ENCODE results near the gene CTXND1.
"Not testable (repeated sequence)": the region's sequence is repeated elsewhere in the genome, so short reads cannot be mapped to it uniquely, and the experiment has no call there.

The CTXND1 gene

GRCh38 chr15:80252121-80252518, at the start of gene CTXND1:
TSS of gene CTXND1 (minus strand) at chr15:80252213. CDS start at chr15:80201949, 50,264 bp downstream.
- FAIRE-seq, result no peak
- DNase-seq (ENCODE audit: extremely low spot score, insufficient read length, low read depth), result no peak

DNA sequence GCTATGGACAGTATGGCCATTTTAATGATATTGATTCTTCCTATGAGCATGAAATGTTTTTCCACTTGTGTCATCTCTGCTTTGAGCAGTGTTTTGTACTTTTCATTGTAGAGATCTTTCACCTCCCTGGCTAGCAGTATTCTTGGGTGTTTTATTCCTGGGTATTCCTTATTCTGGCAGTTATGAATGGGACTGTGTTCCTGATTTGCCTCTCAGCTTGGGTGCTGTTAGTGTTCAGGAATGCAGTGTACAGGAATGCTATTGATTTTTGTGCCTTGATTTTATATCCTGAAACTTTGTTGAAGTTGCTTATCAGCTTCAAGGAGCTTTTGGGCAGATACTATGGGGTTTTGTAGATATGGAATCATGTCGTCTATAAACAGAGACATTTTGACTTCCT, 49.5 kb upstream of the CTXND1 start:
- DNase-seq (ENCODE audit: extremely low spot score, insufficient read length, low read depth) (no peak), FAIRE-seq (no peak)

DNA sequence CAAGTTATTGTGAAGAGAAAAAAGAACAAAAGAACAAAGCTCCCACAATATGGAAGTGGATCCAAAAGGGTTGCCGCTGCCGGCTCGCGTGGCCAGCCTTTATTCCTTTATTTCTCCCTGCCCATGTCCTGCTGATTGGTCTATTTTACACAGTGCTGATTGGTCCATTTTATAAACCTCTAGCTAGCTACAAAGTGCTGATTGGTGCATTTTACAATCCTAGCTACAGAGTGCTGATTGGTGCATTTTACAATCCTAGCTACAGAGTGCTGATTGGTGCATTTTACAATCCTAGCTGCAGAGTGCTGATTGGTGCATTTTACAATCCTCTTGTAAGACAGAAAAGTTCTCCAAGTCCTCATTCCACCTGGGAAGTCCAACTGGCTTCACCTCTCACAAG, 43.8 kb upstream of the CTXND1 start:
- FAIRE-seq; DNase-seq (ENCODE audit: extremely low spot score, insufficient read length, low read depth): not testable (repeated sequence)

DNA sequence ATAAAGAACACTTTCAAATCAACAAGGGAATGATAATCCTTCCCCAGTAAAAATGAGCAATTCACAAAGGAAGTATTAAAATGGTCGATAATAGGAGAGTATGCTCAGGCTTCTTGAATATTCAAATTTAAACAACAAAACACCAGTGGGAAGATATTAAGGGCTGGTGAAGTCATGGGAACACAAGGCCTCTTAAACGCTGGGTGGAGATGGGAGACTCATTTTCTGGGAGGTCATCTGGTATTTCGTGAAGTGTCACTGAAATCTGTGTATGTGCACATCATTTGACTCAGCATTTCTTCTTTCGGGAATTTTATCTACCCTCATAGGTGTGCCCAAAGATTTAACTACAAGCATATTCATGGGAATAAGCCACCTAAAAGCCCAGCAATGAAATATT, 40.1 kb upstream of the CTXND1 start:
- FAIRE-seq, result no peak
- DNase-seq (ENCODE audit: extremely low spot score, insufficient read length, low read depth), result no peak

- DNase-seq (ENCODE audit: extremely low spot score, insufficient read length, low read depth); FAIRE-seq: not testable (repeated sequence)
Measured at GRCh38 chr15:80290891-80291290, 38.9 kb upstream of the CTXND1 start.

GRCh38 chr15:80289528-80290495, 37.8 kb upstream of the CTXND1 start:
- FAIRE-seq, result no peak

GRCh38 chr15:80288131-80288530, 36.1 kb upstream of the CTXND1 start:
- DNase-seq (ENCODE audit: extremely low spot score, insufficient read length, low read depth) (no peak), FAIRE-seq (no peak)

More at GRCh38 chr15:80289528-80290495, 37.8 kb upstream of the CTXND1 start:
- DNase-seq (ENCODE audit: extremely low spot score, insufficient read length, low read depth), result no peak

GRCh38 chr15:80286055-80286454, 34.0 kb upstream of the CTXND1 start:
- no peak for DNase-seq (ENCODE audit: extremely low spot score, insufficient read length, low read depth)
- FAIRE-seq, result no peak

- DNase-seq (ENCODE audit: extremely low spot score, insufficient read length, low read depth) (no peak), FAIRE-seq (no peak)
Measured at GRCh38 chr15:80285379-80285778, 33.4 kb upstream of the CTXND1 start.

- DNase-seq (ENCODE audit: extremely low spot score, insufficient read length, low read depth) (no peak), FAIRE-seq (no peak)
Measured at GRCh38 chr15:80283531-80283930, 31.5 kb upstream of the CTXND1 start.

DNA sequence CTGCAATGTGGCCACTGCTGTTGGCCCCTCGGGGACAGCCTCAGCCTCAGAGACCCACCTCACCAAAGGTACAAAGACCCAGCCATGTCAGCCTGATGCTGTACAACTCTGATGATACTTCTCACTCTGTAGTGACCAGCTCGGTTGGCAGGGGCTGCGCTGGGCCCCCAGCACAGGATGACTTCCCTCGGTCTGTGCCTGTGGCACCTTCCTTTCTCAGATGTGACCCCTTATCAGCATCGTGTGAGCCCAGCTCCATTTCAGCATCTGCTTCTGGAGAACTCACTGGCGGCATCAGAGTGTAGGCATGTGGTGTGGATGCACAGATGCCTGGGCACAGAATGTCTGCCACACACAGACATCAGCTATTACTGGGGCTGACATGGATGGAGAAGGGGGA, 25.1 kb upstream of the CTXND1 start:
- FAIRE-seq, result no peak
- no peak for DNase-seq (ENCODE audit: extremely low spot score, insufficient read length, low read depth)

- FAIRE-seq, result no peak
Measured at GRCh38 chr15:80275961-80276360, 23.9 kb upstream of the CTXND1 start.

DNA sequence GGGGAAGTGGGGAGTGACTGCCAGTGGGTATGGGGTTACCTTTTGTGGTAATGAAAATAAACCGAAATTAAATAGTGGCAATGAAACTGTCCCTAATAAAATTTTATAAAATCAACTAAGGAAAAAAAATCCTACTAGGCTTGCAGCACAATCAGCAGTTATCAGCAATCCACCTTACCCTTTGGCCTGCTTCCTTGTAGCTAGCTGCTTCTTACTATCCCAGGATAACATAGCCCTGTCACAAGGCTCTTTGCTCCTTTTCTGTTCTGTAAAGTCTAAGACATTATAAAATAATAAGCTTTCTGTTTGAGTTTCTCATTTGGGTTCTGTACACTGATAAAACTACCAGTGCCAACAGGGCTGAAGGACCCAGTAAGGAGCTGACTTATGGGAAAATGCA, 23.0 kb upstream of the CTXND1 start:
- FAIRE-seq (no peak), DNase-seq (ENCODE audit: extremely low spot score, insufficient read length, low read depth) (no peak)

More at GRCh38 chr15:80275961-80276360, 23.9 kb upstream of the CTXND1 start:
- DNase-seq (ENCODE audit: extremely low spot score, insufficient read length, low read depth), result no peak

GRCh38 chr15:80274554-80274953, 22.5 kb upstream of the CTXND1 start:
- FAIRE-seq, result no peak
- no peak for DNase-seq (ENCODE audit: extremely low spot score, insufficient read length, low read depth)

- FAIRE-seq, result no peak
Measured at GRCh38 chr15:80272987-80273386, 21.0 kb upstream of the CTXND1 start.

GRCh38 chr15:80270472-80270871, 18.5 kb upstream of the CTXND1 start:
- no peak for DNase-seq (ENCODE audit: extremely low spot score, insufficient read length, low read depth)
- no peak for FAIRE-seq

More at GRCh38 chr15:80272987-80273386, 21.0 kb upstream of the CTXND1 start:
- no peak for DNase-seq (ENCODE audit: extremely low spot score, insufficient read length, low read depth)

- FAIRE-seq, result no peak
Measured at GRCh38 chr15:80268101-80268500, 16.1 kb upstream of the CTXND1 start.

GRCh38 chr15:80267658-80268057, 15.6 kb upstream of the CTXND1 start:
- no peak for FAIRE-seq
- no peak for DNase-seq (ENCODE audit: extremely low spot score, insufficient read length, low read depth)

More at GRCh38 chr15:80268101-80268500, 16.1 kb upstream of the CTXND1 start:
- DNase-seq (ENCODE audit: extremely low spot score, insufficient read length, low read depth), result no peak

DNA sequence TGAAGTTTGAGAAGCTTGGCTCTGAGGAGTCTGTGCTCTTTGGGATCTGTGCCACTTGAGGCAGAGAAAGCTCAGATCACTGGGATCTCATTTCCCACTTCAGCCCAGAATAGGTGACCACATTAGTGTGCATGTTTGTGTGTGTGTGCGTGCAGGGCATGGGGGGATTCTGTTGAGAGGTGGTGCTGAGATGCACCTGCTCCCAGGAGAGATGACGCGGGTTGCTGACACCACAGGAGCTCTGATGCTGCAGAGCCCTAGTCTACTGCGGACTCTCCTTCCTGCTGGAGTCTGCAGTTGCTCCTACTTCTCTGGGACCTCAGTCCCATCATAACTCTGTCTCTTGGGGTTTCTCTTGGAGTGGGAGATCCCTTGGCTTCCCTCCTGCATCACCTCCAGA, 14.7 kb upstream of the CTXND1 start:
- DNase-seq (ENCODE audit: extremely low spot score, insufficient read length, low read depth) (no peak), FAIRE-seq (no peak)

DNA sequence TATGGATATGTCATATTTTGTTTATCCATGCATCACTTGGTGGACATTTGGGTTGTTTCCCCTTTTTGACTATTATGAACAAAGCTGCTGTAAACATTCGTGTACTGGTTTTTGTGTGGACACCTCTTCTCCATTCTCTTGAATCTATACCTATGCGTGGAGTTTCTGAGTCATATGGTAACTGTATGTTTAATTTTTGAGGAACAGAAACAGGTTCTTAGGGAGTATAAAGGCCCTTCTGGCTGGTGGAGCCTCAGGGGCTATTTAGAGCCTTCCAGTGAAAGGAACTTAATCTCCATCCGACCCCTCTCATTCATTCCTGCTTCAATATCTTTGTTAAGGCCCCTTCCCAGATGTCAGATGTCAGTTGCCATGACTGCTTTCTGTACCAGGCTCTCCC, 14.1 kb upstream of the CTXND1 start:
- DNase-seq (ENCODE audit: extremely low spot score, insufficient read length, low read depth), result no peak
- FAIRE-seq, result no peak

DNA sequence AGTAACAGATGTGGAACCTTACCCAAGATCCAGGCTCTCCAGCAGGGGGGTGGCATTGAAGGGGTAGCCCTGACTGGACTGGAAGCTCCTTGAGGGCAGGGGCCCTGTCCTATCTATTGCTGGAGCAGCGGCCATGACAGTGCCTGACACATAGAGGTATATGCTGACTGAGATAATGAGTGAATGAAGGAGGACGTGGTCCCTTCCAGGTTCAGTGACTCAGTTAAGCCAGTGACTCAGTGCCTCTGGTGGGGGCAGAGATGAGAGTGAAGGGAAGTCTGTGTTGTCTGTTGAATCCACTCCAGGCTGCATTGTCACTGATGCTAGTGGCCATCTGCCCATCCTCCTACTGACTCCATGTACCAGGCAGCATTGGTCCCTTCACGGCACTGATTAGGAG, 13.0 kb upstream of the CTXND1 start:
- no peak for DNase-seq (ENCODE audit: extremely low spot score, insufficient read length, low read depth)
- no peak for FAIRE-seq

DNA sequence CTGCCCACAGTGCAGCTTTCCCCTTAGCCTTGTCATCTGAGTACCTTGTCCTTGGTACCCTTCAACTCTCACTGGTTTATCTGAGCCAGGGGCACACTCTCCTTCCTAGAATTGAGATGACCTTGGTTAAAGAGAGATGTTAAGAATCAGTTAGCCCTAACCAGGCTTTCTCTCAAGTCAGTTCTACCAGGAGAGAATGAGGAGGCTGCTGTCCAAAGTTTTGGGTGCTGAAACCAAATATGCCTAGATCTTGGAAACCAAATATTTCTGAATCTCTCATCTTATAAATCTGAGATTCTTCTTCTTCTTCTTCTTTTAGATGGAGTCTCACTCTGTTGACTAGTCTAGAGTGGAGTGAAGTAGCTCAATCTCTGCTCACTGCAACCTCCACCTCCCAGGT, 12.0 kb upstream of the CTXND1 start:
- DNase-seq (ENCODE audit: extremely low spot score, insufficient read length, low read depth) (no peak), FAIRE-seq (no peak)
